Activated naive CD8-positive, alpha-beta T cell (primary cell): ENCODE results near the gene TSSC4.
A peak's percentile ranks its signal among the peaks of the same experiment; 100 is the strongest.

Experiments used
- H3K27ac Mint-ChIP-seq: one replicate; pipeline ENCODE4 v1.8.0; 2021; ENCODE audit warnings: mixed read lengths
- H3K27me3 Mint-ChIP-seq: one replicate; pipeline ENCODE4 v1.8.0; 2021; ENCODE audit warnings: mixed read lengths
- H3K36me3 Mint-ChIP-seq: one replicate; pipeline ENCODE4 v1.8.0; 2021; ENCODE audit warnings: mixed read lengths
- H3K4me1 Mint-ChIP-seq: one replicate; pipeline ENCODE4 v1.8.0; 2021; ENCODE audit warnings: low read depth, mixed read lengths
- H3K4me3 Mint-ChIP-seq: one replicate; pipeline ENCODE4 v1.8.0; 2021; ENCODE audit warnings: mild to moderate bottlenecking, mixed read lengths
- H3K9me3 Mint-ChIP-seq: one replicate; pipeline ENCODE4 v1.8.0; 2021; ENCODE audit warnings: low read depth, mixed read lengths

The TSSC4 gene

DNA sequence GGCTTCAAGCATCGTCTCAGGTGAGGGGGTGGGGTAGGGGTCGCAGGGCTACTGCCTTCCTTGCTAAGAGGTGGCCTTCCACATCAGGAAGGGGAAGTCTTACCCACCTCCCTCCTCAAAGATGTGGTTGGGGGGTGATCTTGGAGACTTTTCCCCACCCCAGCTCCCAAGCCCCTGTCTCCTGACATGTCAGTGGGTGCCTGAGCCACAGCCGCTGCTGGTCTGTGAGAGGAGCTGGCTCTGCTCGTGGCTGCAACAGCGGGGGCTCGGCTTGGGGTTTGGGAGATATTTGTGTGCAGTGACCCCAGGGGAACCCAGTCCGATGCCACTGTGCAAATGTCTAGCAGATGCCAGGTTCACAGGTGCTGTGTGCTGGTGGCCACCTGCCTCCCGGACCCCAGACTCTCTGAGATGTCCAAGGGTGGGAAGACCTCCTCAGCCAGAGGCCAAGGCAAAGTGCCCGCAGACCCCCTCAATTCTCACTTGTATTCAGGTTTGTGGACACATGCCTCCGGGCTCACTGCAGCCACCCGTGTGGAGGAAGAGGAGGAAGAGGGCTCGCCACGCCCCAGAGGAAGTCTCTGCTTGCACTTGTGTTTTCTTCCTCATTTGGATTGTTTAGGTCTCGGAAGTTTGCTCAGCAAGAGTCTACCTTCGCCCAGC is 46.2 kb downstream of the TSSC4 start:
- H3K27me3 Mint-ChIP-seq, result no peaks in the 10 kb centered on the region
- H3K4me3 Mint-ChIP-seq, result peak overlapping the region; percentile 89
- peak overlapping the region; percentile 61 for H3K27ac Mint-ChIP-seq
- peaks cover 45% of the 10 kb centered on the region for H3K4me1 Mint-ChIP-seq
- no peaks in the 10 kb centered on the region for H3K9me3 Mint-ChIP-seq
- no peaks in the 10 kb centered on the region for H3K36me3 Mint-ChIP-seq

DNA sequence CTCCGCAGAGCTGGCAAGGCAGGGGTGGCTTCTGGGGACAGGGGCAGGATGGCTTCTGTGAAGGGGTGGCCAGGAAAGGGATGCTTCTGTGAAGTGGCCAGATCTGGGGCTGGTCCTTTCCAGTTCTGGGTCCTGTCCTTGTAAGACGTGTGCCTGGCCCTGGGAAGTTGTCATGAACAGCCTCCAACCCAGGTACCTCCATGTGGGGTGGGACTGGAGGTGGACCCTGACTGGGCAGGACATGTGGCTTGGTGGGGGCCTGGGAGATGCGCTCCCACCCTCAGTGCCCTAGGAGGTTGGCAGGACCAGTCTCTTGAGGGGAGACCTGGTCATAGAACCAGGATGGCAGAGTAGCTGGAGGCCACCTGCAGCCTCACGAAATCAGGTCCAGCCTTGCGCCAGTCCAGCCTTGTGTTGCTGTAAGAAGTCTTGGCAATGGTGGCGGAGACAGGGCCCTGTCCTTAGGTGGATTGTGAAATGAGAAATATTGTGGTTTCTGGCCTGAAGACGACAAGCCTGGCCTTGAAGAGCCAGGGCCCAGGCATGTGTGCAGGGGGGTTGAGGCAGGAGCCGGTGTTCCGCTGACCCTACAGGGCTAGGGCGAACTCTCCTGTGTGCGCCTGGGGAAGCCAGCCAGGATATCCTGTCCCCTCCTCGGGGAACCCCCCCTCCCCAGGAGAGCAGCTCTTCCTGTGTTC is 46.9 kb downstream of the TSSC4 start:
- peak overlapping the region; percentile 89 for H3K4me3 Mint-ChIP-seq
- no peaks in the 10 kb centered on the region for H3K27me3 Mint-ChIP-seq
- no peaks in the 10 kb centered on the region for H3K9me3 Mint-ChIP-seq
- H3K4me1 Mint-ChIP-seq, result peaks cover 39% of the 10 kb centered on the region
- no peaks in the 10 kb centered on the region for H3K36me3 Mint-ChIP-seq
- peak overlapping the region; percentile 61 for H3K27ac Mint-ChIP-seq

DNA sequence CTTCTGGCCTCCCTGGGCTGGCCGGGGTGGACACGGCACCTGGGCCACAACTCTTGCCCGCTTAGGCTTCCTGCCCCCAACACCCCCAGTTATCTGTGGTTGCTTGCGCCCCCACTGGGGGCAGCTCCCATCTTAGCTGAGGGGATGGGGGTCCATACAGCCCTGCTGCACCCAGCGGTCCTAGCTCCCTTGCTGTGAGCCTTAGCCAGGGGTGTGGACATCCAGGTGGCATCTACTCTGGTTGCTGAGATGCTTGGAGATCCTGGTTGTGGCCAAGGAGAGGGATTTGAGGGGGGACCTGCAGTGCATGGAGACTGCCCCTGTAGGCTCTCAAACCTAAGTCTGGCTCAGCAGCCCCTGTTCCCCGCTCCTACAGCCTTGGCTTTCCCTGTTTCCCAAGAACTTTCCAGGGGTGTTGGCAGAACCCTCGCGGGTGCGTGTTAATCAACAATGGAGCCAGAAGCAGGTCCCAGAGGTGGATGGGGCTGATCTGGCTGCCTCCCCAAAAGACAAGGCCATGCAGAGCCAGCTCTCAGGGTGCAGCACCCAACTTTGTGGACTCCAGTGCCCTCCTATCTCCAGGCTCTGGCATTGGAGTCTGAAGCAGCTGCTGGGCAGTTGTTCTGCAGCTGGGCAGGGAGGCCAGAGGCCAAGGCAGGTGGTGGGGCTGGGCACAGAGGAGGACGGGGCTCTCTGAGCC is 47.6 kb downstream of the TSSC4 start:
- H3K27ac Mint-ChIP-seq, result no peak overlapping the region
- H3K9me3 Mint-ChIP-seq, result no peaks in the 10 kb centered on the region
- H3K27me3 Mint-ChIP-seq, result no peaks in the 10 kb centered on the region
- no peak overlapping the region for H3K4me3 Mint-ChIP-seq
- H3K36me3 Mint-ChIP-seq, result no peaks in the 10 kb centered on the region
- H3K4me1 Mint-ChIP-seq, result peaks cover 32% of the 10 kb centered on the region

DNA sequence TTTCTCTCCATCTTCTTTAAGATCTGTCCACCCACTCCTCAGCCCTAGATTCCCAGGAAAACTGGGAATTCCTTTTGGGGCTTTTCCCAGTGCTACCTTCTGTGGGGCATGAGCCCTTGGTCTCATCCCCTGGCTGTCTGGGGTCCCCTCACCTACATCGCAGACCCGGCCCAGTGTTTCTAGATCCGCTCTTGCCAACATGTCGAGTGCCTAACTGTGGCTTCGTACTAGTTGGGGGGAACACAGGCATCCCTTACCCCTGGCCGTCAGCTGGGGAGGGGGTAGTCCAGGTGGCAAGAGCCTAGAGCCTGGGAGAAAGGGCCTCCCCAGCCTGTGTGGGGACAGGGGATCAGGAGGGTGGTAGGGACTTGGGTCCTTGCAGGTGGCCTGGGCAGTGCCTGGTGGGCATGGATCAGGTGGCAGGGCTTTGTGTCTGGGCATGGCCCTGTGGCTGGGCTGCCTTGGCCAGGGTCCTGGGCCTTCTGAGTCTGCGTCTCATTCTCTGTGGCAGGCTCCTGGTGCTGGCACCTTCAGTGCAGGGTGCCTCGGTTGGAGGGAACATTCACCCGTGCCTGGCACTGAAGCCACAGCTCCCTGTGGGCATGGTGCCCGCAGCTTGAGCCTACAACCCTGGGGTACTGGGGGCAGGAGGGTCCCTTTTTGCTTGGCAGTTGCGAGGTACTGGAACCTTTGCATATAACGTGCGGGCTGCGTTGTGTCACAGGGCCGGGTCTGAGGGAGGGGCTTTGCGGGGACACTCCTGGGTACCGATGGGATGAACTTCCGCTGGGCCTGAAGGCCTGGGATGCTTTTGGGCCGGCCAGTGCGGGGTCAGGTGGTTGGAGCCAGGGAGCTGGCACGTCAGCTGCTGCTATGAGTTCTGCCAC is 48.4 kb downstream of the TSSC4 start:
- Mint-ChIP-seq H3K27ac (no peak overlapping the region), H3K4me1 (peaks cover 27% of the 10 kb centered on the region), H3K36me3 (no peaks in the 10 kb centered on the region), H3K27me3 (no peaks in the 10 kb centered on the region), H3K4me3 (no peak overlapping the region), H3K9me3 (no peaks in the 10 kb centered on the region)

DNA sequence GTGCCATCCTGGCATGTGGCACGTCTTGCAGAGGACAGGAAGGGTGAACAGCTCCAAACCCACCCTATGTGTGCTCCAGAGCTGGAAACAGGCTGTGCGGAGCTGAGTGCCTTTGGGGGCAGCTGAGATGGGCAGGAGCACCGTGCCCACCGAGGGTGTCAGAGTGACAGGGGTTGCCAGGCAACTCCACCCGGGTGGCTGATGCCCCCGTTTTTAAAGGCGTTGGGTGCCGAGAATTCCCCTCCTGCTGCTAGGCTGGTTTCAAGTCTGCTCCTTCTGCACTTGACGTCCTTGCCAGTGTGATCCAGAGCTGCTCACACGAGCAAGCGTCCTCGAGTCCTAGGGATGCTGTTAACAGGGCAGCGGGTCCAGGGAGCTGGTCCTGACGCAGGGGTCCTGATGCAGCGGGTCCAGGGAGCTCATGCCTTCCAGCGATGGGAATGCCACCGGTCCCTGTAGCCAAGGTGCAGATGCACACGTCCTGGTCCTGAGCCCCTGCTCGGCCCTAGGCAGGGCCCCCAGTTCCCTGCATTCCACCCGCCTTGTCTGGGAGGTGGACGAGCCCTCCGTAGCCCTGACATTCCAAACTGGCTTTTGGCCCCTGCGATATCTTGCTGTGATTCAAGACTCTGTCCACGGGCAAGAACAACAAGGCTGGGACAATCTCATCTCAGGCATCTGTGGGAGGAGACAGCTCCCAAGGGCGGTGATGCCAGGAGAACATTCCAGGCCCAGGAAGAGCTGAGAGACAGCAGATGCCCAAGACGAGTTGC is 49.2 kb downstream of the TSSC4 start:
- peaks cover 27% of the 10 kb centered on the region for H3K4me1 Mint-ChIP-seq
- no peaks in the 10 kb centered on the region for H3K36me3 Mint-ChIP-seq
- no peaks in the 10 kb centered on the region for H3K27me3 Mint-ChIP-seq
- no peaks in the 10 kb centered on the region for H3K9me3 Mint-ChIP-seq
- no peak overlapping the region for H3K4me3 Mint-ChIP-seq
- no peak overlapping the region for H3K27ac Mint-ChIP-seq

DNA sequence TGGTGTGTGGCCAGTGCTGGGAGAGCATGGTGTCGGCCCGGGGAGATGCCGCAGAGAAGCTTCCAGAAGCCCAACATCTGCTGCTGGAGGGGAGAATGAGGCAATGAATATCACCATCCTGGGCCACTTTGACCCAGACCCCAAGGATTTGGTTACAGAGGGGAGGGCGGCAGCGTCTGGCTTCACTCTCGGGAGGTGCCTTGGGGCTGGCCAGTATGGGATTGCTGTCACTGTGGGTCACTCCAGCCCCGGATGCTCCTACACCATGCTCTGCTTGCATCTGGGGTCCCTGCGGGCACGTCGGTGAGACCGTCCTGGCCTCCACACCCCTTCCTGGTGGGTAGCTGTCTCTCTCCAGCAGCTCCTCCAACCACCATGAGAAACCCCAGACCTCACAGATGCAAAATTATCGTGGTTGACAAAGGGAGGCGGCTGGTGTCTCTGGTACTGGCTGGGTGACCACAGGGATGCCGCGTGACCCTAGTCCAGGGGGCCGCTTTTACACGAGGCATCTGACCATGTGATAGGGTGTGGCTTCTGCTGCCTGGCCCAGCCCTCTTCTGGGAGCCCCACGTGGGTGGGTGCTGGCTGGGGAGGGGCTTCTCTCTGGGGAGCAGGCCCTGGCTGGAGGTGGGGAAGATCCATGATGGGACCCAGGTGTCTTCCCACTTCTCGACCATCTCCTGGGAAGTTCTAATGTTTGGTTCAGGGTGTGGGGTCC is 49.9 kb downstream of the TSSC4 start:
- Mint-ChIP-seq H3K4me3 (no peak overlapping the region), H3K27ac (no peak overlapping the region), H3K4me1 (peaks cover 24% of the 10 kb centered on the region), H3K36me3 (no peaks in the 10 kb centered on the region), H3K9me3 (no peaks in the 10 kb centered on the region), H3K27me3 (no peaks in the 10 kb centered on the region)

DNA sequence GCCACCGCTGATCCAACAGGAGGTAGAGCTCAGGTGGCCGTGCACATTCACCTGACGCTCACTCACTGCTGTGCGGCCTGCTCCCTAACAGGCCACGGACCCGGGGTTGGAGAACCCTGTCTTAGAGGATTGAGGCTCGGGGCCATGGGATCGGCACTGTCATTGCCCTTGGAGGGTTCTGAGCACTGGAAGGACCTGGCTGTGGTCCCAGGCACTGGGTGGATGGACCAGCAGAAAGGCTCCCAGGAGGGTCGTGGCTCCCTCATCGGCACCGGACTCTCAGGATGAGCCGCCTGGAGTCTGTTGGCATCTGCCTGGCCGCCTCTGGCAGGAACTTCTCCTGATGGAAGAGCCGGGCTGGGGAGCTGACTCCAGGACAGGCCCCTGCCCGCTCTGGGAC is 50.8 kb downstream of the TSSC4 start:
- H3K4me3 Mint-ChIP-seq, result no peak overlapping the region
- H3K4me1 Mint-ChIP-seq, result peaks cover 21% of the 10 kb centered on the region
- H3K27ac Mint-ChIP-seq, result no peak overlapping the region

DNA sequence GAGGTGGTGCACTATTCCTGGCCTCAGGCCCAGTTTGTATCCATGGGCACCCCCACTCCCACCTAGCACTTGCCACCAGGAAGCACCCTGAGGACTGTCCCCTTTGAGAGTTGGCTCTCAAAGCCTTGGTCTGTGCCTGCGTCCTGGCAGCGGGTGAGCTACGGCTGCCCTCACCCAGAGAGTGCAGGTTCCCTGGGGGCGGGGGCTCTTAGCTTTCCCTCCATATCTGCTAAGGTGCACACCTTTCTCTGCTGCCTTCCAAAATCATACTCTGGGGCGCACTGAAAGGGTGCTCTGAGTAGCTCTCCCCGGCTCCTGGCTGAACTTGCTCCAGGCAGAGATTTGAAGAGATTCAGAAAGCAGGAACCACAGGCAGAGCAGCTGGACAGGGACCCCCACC is 51.4 kb downstream of the TSSC4 start:
- H3K4me1 Mint-ChIP-seq, result peaks cover 16% of the 10 kb centered on the region
- H3K4me3 Mint-ChIP-seq, result no peak overlapping the region
- H3K9me3 Mint-ChIP-seq, result no peaks in the 10 kb centered on the region
- no peaks in the 10 kb centered on the region for H3K36me3 Mint-ChIP-seq
- H3K27ac Mint-ChIP-seq, result no peak overlapping the region
- H3K27me3 Mint-ChIP-seq, result no peaks in the 10 kb centered on the region

More for the DNA sequence above, 50.8 kb downstream of the TSSC4 start:
- Mint-ChIP-seq H3K36me3 (no peaks in the 10 kb centered on the region), H3K27me3 (no peaks in the 10 kb centered on the region), H3K9me3 (no peaks in the 10 kb centered on the region)

DNA sequence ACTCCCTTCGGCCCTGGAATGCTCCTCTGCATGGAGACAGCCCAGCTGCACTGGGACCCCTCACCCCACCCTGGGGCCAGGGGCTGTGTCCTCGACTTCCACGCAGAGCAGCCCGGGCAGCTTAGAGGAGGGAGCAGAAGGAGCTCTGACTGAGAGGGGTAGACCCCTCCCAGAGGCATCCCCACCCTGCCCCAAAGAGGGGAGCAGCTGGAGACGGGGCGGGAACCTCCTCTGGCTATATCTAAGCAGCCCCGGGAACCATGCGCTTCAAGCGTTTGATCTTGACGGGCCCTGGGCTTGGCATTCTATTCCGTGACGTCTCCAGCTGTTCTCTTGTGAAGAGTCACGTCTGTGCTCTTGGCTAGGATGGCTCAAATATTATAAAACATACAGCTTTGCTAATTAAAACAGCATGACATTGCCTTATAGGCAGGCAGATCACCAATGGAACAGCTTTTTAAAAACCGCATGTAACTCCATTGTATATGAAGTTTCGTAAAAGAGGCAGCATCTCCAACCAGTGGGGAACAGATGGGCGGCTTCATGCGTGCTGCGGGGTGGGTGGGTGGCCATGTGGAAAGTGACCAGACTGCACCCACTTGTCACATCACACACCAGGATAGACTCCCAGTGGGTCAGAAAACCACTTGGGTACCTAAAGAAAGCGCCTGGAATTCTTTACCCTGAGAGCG is 51.9 kb downstream of the TSSC4 start:
- no peak overlapping the region for H3K4me3 Mint-ChIP-seq

DNA sequence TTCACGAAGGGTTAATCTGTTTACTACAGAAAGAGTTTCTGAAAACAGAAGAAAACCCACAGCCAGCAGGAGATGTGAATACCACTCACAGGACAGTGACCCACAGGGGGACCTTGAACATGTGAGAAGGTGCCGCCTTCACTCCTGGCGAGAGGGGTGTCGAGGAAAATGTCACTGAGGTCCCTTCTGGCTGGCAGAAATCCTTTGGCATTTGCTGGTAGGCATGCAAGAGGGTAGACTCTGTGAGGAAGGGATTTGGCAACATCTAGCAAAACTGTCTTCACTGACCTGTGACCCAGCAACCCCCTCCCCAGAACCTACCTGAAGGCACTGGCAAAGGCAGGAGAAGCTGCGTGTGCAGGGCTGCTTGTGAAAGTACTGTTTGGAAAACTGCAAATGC is 52.9 kb downstream of the TSSC4 start:
- H3K9me3 Mint-ChIP-seq, result no peaks in the 10 kb centered on the region

More for the DNA sequence above, 51.9 kb downstream of the TSSC4 start:
- Mint-ChIP-seq H3K4me1 (peaks cover 13% of the 10 kb centered on the region), H3K9me3 (no peaks in the 10 kb centered on the region), H3K36me3 (no peaks in the 10 kb centered on the region), H3K27me3 (no peaks in the 10 kb centered on the region), H3K27ac (no peak overlapping the region)

More for the DNA sequence above, 52.9 kb downstream of the TSSC4 start:
- H3K27ac Mint-ChIP-seq, result no peak overlapping the region
- H3K27me3 Mint-ChIP-seq, result no peaks in the 10 kb centered on the region
- H3K4me3 Mint-ChIP-seq, result no peak overlapping the region
- peaks cover 6% of the 10 kb centered on the region for H3K4me1 Mint-ChIP-seq
- no peaks in the 10 kb centered on the region for H3K36me3 Mint-ChIP-seq
